PC-3 (cell line): ENCODE results near the gene SPSB4. TPM values are rescaled to one million over a fixed set of nuclear protein-coding genes. Genes with fewer than 3 reads are reported as not detected.

Experiments
- ATAC-seq: fragments of 200-7000 bp; cut with Tn5 transposase; 2 replicates; pipeline ENCODE4 v1.9.1; 2020; ENCODE audit warnings: mild to moderate bottlenecking, moderate library complexity
- BruUV-seq: library from RNA; stranded (reverse); fragments of 400-500 nt; replicated peaks from 2 replicates; lab custom pipeline; 2021; lab: Mats Ljungman, UMichigan
- CTCF ChIA-PET: fragments of 300-600 bp; sonication (Branson Sonifier 250); formaldehyde crosslinking; loops from one replicate; lab custom pipeline; 2022; ENCODE audit warnings: antibody characterized with exemption; lab: Charles Lee
- POLR2A ChIA-PET: fragments of 300-600 bp; sonication (Branson Sonifier 250); formaldehyde crosslinking; loops from one replicate; lab custom pipeline; 2022; ENCODE audit warnings: antibody characterized with exemption; ENCODE audit not compliant: unreplicated experiment; lab: Charles Lee
- DNase-seq: peaks from one replicate; pipeline ENCODE4 v3.0.0-alpha.2; 2015
- H2AFZ ChIP-seq: fragments of 300-600 bp; sonication (generic); 2 replicates; pipeline ENCODE4 v1.6.0; 2016; ENCODE audit warnings: antibody characterized with exemption, low read length
- H3F3A ChIP-seq: fragments of 300-600 bp; sonication (generic); one replicate; pipeline ENCODE4 v1.6.0; 2017; ENCODE audit warnings: antibody characterized with exemption, low read length, control low read depth, mild to moderate bottlenecking; ENCODE audit not compliant: unreplicated experiment
- H3K27ac ChIP-seq: fragments of 300-600 bp; sonication (generic); 2 replicates; pipeline ENCODE4 v1.5.1; 2016; ENCODE audit warnings: mild to moderate bottlenecking, low read length
- H3K27me3 ChIP-seq: fragments of 300-600 bp; sonication (generic); 2 replicates; pipeline ENCODE4 v1.6.1; 2016; ENCODE audit warnings: low read length, mixed read lengths
- H3K36me3 ChIP-seq: fragments of 300-600 bp; sonication (generic); 2 replicates; pipeline ENCODE4 v1.6.1; 2016; ENCODE audit warnings: low read depth, mixed run types, low read length, mixed read lengths
- H3K4me1 ChIP-seq: fragments of 300-600 bp; sonication (generic); 2 replicates; pipeline ENCODE4 v1.5.1; 2016; ENCODE audit warnings: low read length; ENCODE audit not compliant: insufficient read depth
- H3K4me2 ChIP-seq: fragments of 300-600 bp; sonication (generic); 2 replicates; pipeline ENCODE4 v1.6.0; 2016; ENCODE audit warnings: low read length
- H3K4me3 ChIP-seq: fragments of 300-600 bp; sonication (generic); 2 replicates; pipeline ENCODE4 v1.5.1; 2016; ENCODE audit warnings: mild to moderate bottlenecking, low read length, mixed read lengths
- H3K79me2 ChIP-seq: fragments of 300-600 bp; sonication (generic); 2 replicates; pipeline ENCODE4 v1.6.1; 2017; ENCODE audit warnings: low read length, mixed read lengths
- H3K9ac ChIP-seq: fragments of 300-600 bp; sonication (generic); 2 replicates; pipeline ENCODE4 v1.6.0; 2016; ENCODE audit warnings: mild to moderate bottlenecking, low read length
- H3K9me2 ChIP-seq: fragments of 300-600 bp; sonication (generic); replicated peaks from 2 replicates; pipeline ENCODE4 v1.6.1; 2016; ENCODE audit warnings: mixed run types, low read length, mixed read lengths
- H3K9me3 ChIP-seq: fragments of 300-600 bp; sonication (generic); 2 replicates; pipeline ENCODE4 v1.6.1; 2016; ENCODE audit warnings: low read length, mixed read lengths
- H4K20me1 ChIP-seq: fragments of 300-600 bp; sonication (generic); 2 replicates; pipeline ENCODE4 v1.6.1; 2016; ENCODE audit warnings: low read length, mixed read lengths
- CTCF ChIP-seq: fragments of 300-600 bp; sonication (generic); conservative IDR thresholded peaks from 2 replicates; pipeline ENCODE4 v1.5.1; 2017; ENCODE audit warnings: antibody characterized with exemption, low read depth, mild to moderate bottlenecking, low read length
- EZH2 ChIP-seq: fragments of 300-600 bp; sonication (generic); IDR thresholded peaks from one replicate; pipeline ENCODE4 v1.6.1; 2017; ENCODE audit warnings: antibody characterized with exemption, mild to moderate bottlenecking, low read length; ENCODE audit not compliant: unreplicated experiment
- EZH2phosphoT487 ChIP-seq: fragments of 300-600 bp; sonication (generic); IDR thresholded peaks from 2 replicates; pipeline ENCODE4 v1.6.1; 2018; ENCODE audit warnings: mild to moderate bottlenecking, antibody characterized with exemption, low read length, borderline replicate concordance
- intact Hi-C: fragments of 100-400 bp; cut with micrococcal nuclease; formaldehyde crosslinking; loops from 2 replicates; pipeline ENCODE4 v1.9.0; 2023
- total RNA-seq: library from RNA; depleted of rRNA; stranded (reverse); fragments of >200 nt; gene quantifications from 2 replicates; pipeline ENCODE4 v1.2.3, GENCODE V29; 2014

Gene SPSB4
- total RNA-seq, 1 experiment from 2014 or later = not detected

GRCh38 chr3:141179983-141180382, 128.8 kb downstream of the SPSB4 start:
- H3K4me1 ChIP-seq = no peaks in the 10 kb centered on the region
- TF ChIP-seq EZH2phosphoT487 (no peak), CTCF (no peak)
- intact Hi-C loops = no loop called here
- no TSS peak for BruUV-seq
- ChIA-PET POLR2A (no interaction called here), CTCF (no interaction called here)
- no peaks in the 10 kb centered on the region for H3K36me3 ChIP-seq
- ATAC-seq (no peak), DNase-seq (no peak)
- no peak overlapping the region for H3K4me2 ChIP-seq
- H3K27ac ChIP-seq = no peak overlapping the region
- no peak overlapping the region for H2AFZ ChIP-seq
- no peak overlapping the region for H3K4me3 ChIP-seq
- peaks cover 4% of the 10 kb centered on the region; the same call in 1 of the 2 replicates for H3K27me3 ChIP-seq
- no peaks in the 10 kb centered on the region for H3K9me3 ChIP-seq
- H3K79me2 ChIP-seq = no peaks in the 10 kb centered on the region
- H3K9me2 ChIP-seq = no peaks in the 10 kb centered on the region
- no peak overlapping the region for H3K9ac ChIP-seq
- no peaks in the 10 kb centered on the region for H4K20me1 ChIP-seq
- no peaks in the 10 kb centered on the region for H3F3A ChIP-seq

GRCh38 chr3:141181196-141181595, 130.0 kb downstream of the SPSB4 start:
- Histone ChIP-seq H3K4me3 (no peak overlapping the region), H3K9me3 (no peaks in the 10 kb centered on the region), H3K36me3 (no peaks in the 10 kb centered on the region), H3K4me1 (no peaks in the 10 kb centered on the region), H3K27me3 (0 out of 2 replicates have a peak, but pooled peaks cover 6% of the 10 kb centered on the region), H2AFZ (no peak overlapping the region), H4K20me1 (no peaks in the 10 kb centered on the region), H3K27ac (no peak overlapping the region), H3K9ac (no peak overlapping the region), H3K9me2 (no peaks in the 10 kb centered on the region), H3K4me2 (no peak overlapping the region), H3F3A (no peaks in the 10 kb centered on the region), H3K79me2 (no peaks in the 10 kb centered on the region)
- intact Hi-C loops = no loop called here
- ChIA-PET CTCF (no interaction called here), POLR2A (no interaction called here)
- no peak for DNase-seq
- no peak for ATAC-seq
- no TSS peak for BruUV-seq
- TF ChIP-seq EZH2 (no peak), EZH2phosphoT487 (no peak), CTCF (no peak)

GRCh38 chr3:141181819-141182218, 130.7 kb downstream of the SPSB4 start:
- Histone ChIP-seq H3F3A (no peaks in the 10 kb centered on the region), H3K4me2 (no peak overlapping the region), H3K4me1 (no peaks in the 10 kb centered on the region), H3K9me2 (no peaks in the 10 kb centered on the region), H3K36me3 (no peaks in the 10 kb centered on the region), H3K9me3 (no peaks in the 10 kb centered on the region), H3K27ac (no peak overlapping the region), H3K27me3 (0 out of 2 replicates have a peak, but pooled peaks cover 9% of the 10 kb centered on the region), H3K4me3 (no peak overlapping the region), H4K20me1 (no peaks in the 10 kb centered on the region), H3K79me2 (no peaks in the 10 kb centered on the region), H3K9ac (no peak overlapping the region), H2AFZ (no peak overlapping the region)
- POLR2A ChIA-PET = no interaction called here
- no TSS peak for BruUV-seq
- CTCF ChIA-PET = no interaction called here
- TF ChIP-seq CTCF = no peak
- TF ChIP-seq EZH2phosphoT487 = no peak
- TF ChIP-seq EZH2 = no peak
- intact Hi-C loops = no loop called here
- DNase-seq = no peak
- ATAC-seq = no peak
